HL-60 (cell line): ENCODE measurements around the gene MAPKAPK2.

ENCODE experiments used
- CTCF ChIP-seq: IDR thresholded peaks from one replicate; pipeline ENCODE4 v1.5.1; 2011; ENCODE audit warnings: low read length, control low read depth, inconsistent platforms; ENCODE audit not compliant: insufficient read depth
- GABPA ChIP-seq: IDR thresholded peaks from 2 replicates; pipeline ENCODE4 v1.6.1; 2012; ENCODE audit warnings: low read depth
- POLR2AphosphoS5 ChIP-seq: IDR thresholded peaks from 2 replicates; pipeline ENCODE4 v1.6.1; 2012; ENCODE audit warnings: low read depth
- REST ChIP-seq: IDR thresholded peaks from 2 replicates; pipeline ENCODE4 v1.6.1; 2012; ENCODE audit warnings: low read depth; ENCODE audit not compliant: insufficient replicate concordance
- SPI1 ChIP-seq: IDR thresholded peaks from 2 replicates; pipeline ENCODE4 v1.6.1; 2012; ENCODE audit warnings: low read depth, mild to moderate bottlenecking, borderline replicate concordance

- TF ChIP-seq CTCF (no peak), REST (no peak), POLR2AphosphoS5 (no peak), GABPA (no peak), SPI1 (no peak)
These were observed 73.0 kb downstream of the MAPKAPK2 start for GRCh38 chr1:206757524-206758266.
